ENCODE results near the gene GALNT17.

DNA sequence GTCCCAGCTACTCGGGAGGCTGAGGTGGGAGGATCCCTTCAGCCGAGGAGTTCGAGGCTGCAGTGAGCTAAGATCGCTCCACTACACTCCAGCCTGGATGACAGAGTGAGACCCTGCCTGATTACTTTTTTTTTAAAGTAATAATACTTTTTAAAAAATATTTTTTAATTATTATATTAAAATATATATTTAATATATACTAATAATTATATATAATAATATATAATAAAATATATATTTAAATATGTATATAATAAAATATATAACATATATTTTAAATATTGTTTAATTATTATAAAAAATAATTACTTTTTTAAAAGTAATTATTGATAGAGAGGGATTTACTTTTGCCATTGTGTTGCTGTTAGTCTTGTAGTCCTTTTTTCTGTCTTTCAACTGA is 169.2 kb downstream of the GALNT17 start:
- TF ChIP-seq, protein P1, sequence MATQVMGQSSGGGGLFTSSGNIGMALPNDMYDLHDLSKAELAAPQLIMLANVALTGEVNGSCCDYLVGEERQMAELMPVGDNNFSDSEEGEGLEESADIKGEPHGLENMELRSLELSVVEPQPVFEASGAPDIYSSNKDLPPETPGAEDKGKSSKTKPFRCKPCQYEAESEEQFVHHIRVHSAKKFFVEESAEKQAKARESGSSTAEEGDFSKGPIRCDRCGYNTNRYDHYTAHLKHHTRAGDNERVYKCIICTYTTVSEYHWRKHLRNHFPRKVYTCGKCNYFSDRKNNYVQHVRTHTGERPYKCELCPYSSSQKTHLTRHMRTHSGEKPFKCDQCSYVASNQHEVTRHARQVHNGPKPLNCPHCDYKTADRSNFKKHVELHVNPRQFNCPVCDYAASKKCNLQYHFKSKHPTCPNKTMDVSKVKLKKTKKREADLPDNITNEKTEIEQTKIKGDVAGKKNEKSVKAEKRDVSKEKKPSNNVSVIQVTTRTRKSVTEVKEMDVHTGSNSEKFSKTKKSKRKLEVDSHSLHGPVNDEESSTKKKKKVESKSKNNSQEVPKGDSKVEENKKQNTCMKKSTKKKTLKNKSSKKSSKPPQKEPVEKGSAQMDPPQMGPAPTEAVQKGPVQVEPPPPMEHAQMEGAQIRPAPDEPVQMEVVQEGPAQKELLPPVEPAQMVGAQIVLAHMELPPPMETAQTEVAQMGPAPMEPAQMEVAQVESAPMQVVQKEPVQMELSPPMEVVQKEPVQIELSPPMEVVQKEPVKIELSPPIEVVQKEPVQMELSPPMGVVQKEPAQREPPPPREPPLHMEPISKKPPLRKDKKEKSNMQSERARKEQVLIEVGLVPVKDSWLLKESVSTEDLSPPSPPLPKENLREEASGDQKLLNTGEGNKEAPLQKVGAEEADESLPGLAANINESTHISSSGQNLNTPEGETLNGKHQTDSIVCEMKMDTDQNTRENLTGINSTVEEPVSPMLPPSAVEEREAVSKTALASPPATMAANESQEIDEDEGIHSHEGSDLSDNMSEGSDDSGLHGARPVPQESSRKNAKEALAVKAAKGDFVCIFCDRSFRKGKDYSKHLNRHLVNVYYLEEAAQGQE (IDR thresholded peaks at IDR 0.05; ENCODE audit: insufficient read depth in 1 of 2, low read depth in 2 of 2, low read length in 2 of 2), result no peak
- no peak for TF ChIP-seq TAF1 (IDR thresholded peaks at IDR 0.05; ENCODE audit: borderline replicate concordance, insufficient read depth, low read length)
